Measurements from ENCODE around the gene SLC4A9.

SLC4A9 gene

GRCh38 chr5:140345919-140346347, 14.1 kb upstream of the SLC4A9 start:
- no peak for DNase-seq (ENCODE audit: low read depth, low spot score)
- peak overlapping the region; percentile 57 for H3K4me3 ChIP-seq (ENCODE audit: insufficient read length, low read depth)
- no peaks in the 10 kb centered on the region for H3K9me3 ChIP-seq (ENCODE audit: insufficient read depth, low read length)
- peak overlapping the region; percentile 74 for H3K9ac ChIP-seq (ENCODE audit: insufficient read length, low read depth)
- TF ChIP-seq ZNF274 (IDR thresholded peaks at IDR 0.05; ENCODE audit: low read depth, low read length) (no peak), SUZ12 (IDR thresholded peaks at IDR 0.05; ENCODE audit: extremely low read depth, insufficient read depth, insufficient read length) (no peak), YY1 (IDR thresholded peaks at IDR 0.05; ENCODE audit: insufficient read depth, insufficient read length) (no peak)
- peaks cover 9% of the 10 kb centered on the region for H3K4me1 ChIP-seq (ENCODE audit: insufficient read depth, insufficient read length)
- peaks cover 41% of the 10 kb centered on the region for H3K36me3 ChIP-seq (ENCODE audit: insufficient read depth, insufficient read length, low read length)
- H3K27me3 ChIP-seq (ENCODE audit: insufficient read depth, insufficient read length): peaks cover 6% of the 10 kb centered on the region

- peaks cover 6% of the 10 kb centered on the region for H3K27me3 ChIP-seq (ENCODE audit: insufficient read depth, insufficient read length)
- H3K36me3 ChIP-seq (ENCODE audit: insufficient read depth, insufficient read length, low read length): peaks cover 35% of the 10 kb centered on the region
- H3K9me3 ChIP-seq (ENCODE audit: insufficient read depth, low read length): no peaks in the 10 kb centered on the region
- peak within 1 kb of the TSS; percentile 57 for H3K4me3 ChIP-seq (ENCODE audit: insufficient read length, low read depth)
- TF ChIP-seq ZNF274 (IDR thresholded peaks at IDR 0.05; ENCODE audit: low read depth, low read length): no peak
- peaks cover 9% of the 10 kb centered on the region for H3K4me1 ChIP-seq (ENCODE audit: insufficient read depth, insufficient read length)
- DNase-seq (ENCODE audit: low read depth, low spot score): peak; percentile 78
- peak within 1 kb of the TSS; percentile 74 for H3K9ac ChIP-seq (ENCODE audit: insufficient read length, low read depth)
These were observed 13.4 kb upstream of the SLC4A9 start, which contains the start of gene HBEGF for GRCh38 chr5:140346348-140347221. Gene HBEGF, minus strand, starts transcription at chr5:140346603. Its CDS starts 275 bp downstream, at chr5:140346328.

GRCh38 chr5:140347360-140347759, 12.6 kb upstream of the SLC4A9 start:
- no peaks in the 10 kb centered on the region for H3K9me3 ChIP-seq (ENCODE audit: insufficient read depth, low read length)
- TF ChIP-seq ZNF274 (IDR thresholded peaks at IDR 0.05; ENCODE audit: low read depth, low read length): no peak
- no peak for TF ChIP-seq SUZ12 (IDR thresholded peaks at IDR 0.05; ENCODE audit: extremely low read depth, insufficient read depth, insufficient read length)
- TF ChIP-seq YY1 (IDR thresholded peaks at IDR 0.05; ENCODE audit: insufficient read depth, insufficient read length): no peak
- peaks cover 27% of the 10 kb centered on the region for H3K36me3 ChIP-seq (ENCODE audit: insufficient read depth, insufficient read length, low read length)
- no peak for DNase-seq (ENCODE audit: low read depth, low spot score)
- H3K4me1 ChIP-seq (ENCODE audit: insufficient read depth, insufficient read length): peaks cover 9% of the 10 kb centered on the region
- no peak overlapping the region for H3K4me3 ChIP-seq (ENCODE audit: insufficient read length, low read depth)
- H3K9ac ChIP-seq (ENCODE audit: insufficient read length, low read depth): no peak overlapping the region
- H3K27me3 ChIP-seq (ENCODE audit: insufficient read depth, insufficient read length): peaks cover 6% of the 10 kb centered on the region

GRCh38 chr5:140348104-140348503, 11.9 kb upstream of the SLC4A9 start:
- DNase-seq (ENCODE audit: low read depth, low spot score): no peak
- Histone ChIP-seq H3K9me3 (ENCODE audit: insufficient read depth, low read length) (no peaks in the 10 kb centered on the region), H3K36me3 (ENCODE audit: insufficient read depth, insufficient read length, low read length) (peaks cover 19% of the 10 kb centered on the region), H3K4me3 (ENCODE audit: insufficient read length, low read depth) (no peak overlapping the region), H3K4me1 (ENCODE audit: insufficient read depth, insufficient read length) (peaks cover 9% of the 10 kb centered on the region), H3K27me3 (ENCODE audit: insufficient read depth, insufficient read length) (peaks cover 6% of the 10 kb centered on the region), H3K9ac (ENCODE audit: insufficient read length, low read depth) (no peak overlapping the region)
- TF ChIP-seq YY1 (IDR thresholded peaks at IDR 0.05; ENCODE audit: insufficient read depth, insufficient read length) (no peak), SUZ12 (IDR thresholded peaks at IDR 0.05; ENCODE audit: extremely low read depth, insufficient read depth, insufficient read length) (no peak), ZNF274 (IDR thresholded peaks at IDR 0.05; ENCODE audit: low read depth, low read length) (no peak)

GRCh38 chr5:140349244-140349643, 10.8 kb upstream of the SLC4A9 start:
- Histone ChIP-seq H3K4me1 (ENCODE audit: insufficient read depth, insufficient read length) (peaks cover 7% of the 10 kb centered on the region), H3K36me3 (ENCODE audit: insufficient read depth, insufficient read length, low read length) (peaks cover 9% of the 10 kb centered on the region), H3K9me3 (ENCODE audit: insufficient read depth, low read length) (no peaks in the 10 kb centered on the region), H3K27me3 (ENCODE audit: insufficient read depth, insufficient read length) (peaks cover 6% of the 10 kb centered on the region), H3K9ac (ENCODE audit: insufficient read length, low read depth) (no peak overlapping the region), H3K4me3 (ENCODE audit: insufficient read length, low read depth) (no peak overlapping the region)
- no peak for TF ChIP-seq YY1 (IDR thresholded peaks at IDR 0.05; ENCODE audit: insufficient read depth, insufficient read length)
- no peak for TF ChIP-seq SUZ12 (IDR thresholded peaks at IDR 0.05; ENCODE audit: extremely low read depth, insufficient read depth, insufficient read length)
- no peak for TF ChIP-seq ZNF274 (IDR thresholded peaks at IDR 0.05; ENCODE audit: low read depth, low read length)
- DNase-seq (ENCODE audit: low read depth, low spot score): no peak

GRCh38 chr5:140351609-140352334, 8.2 kb upstream of the SLC4A9 start:
- TF ChIP-seq YY1 (IDR thresholded peaks at IDR 0.05; ENCODE audit: insufficient read depth, insufficient read length) (no peak), ZNF274 (IDR thresholded peaks at IDR 0.05; ENCODE audit: low read depth, low read length) (no peak), SUZ12 (IDR thresholded peaks at IDR 0.05; ENCODE audit: extremely low read depth, insufficient read depth, insufficient read length) (no peak)
- no peaks in the 10 kb centered on the region for H3K4me1 ChIP-seq (ENCODE audit: insufficient read depth, insufficient read length)
- H3K9me3 ChIP-seq (ENCODE audit: insufficient read depth, low read length): no peaks in the 10 kb centered on the region
- H3K27me3 ChIP-seq (ENCODE audit: insufficient read depth, insufficient read length): no peaks in the 10 kb centered on the region
- DNase-seq (ENCODE audit: low read depth, low spot score): no peak
- H3K36me3 ChIP-seq (ENCODE audit: insufficient read depth, insufficient read length, low read length): no peaks in the 10 kb centered on the region
- no peak overlapping the region for H3K4me3 ChIP-seq (ENCODE audit: insufficient read length, low read depth)
- no peak overlapping the region for H3K9ac ChIP-seq (ENCODE audit: insufficient read length, low read depth)

- Histone ChIP-seq H3K4me1 (ENCODE audit: insufficient read depth, insufficient read length) (peaks cover 12% of the 10 kb centered on the region), H3K4me3 (ENCODE audit: insufficient read length, low read depth) (no peak overlapping the region)
- DNase-seq (ENCODE audit: low read depth, low spot score): no peak
These were observed 4.4 kb upstream of the SLC4A9 start for GRCh38 chr5:140355546-140355945.

More at GRCh38 chr5:140355546-140355945, 4.4 kb upstream of the SLC4A9 start:
- H3K36me3 ChIP-seq (ENCODE audit: insufficient read depth, insufficient read length, low read length): no peaks in the 10 kb centered on the region
- H3K9ac ChIP-seq (ENCODE audit: insufficient read length, low read depth): no peak overlapping the region
- TF ChIP-seq ZNF274 (IDR thresholded peaks at IDR 0.05; ENCODE audit: low read depth, low read length) (no peak), YY1 (IDR thresholded peaks at IDR 0.05; ENCODE audit: insufficient read depth, insufficient read length) (no peak), SUZ12 (IDR thresholded peaks at IDR 0.05; ENCODE audit: extremely low read depth, insufficient read depth, insufficient read length) (no peak)
- no peaks in the 10 kb centered on the region for H3K9me3 ChIP-seq (ENCODE audit: insufficient read depth, low read length)
- H3K27me3 ChIP-seq (ENCODE audit: insufficient read depth, insufficient read length): no peaks in the 10 kb centered on the region

All from NT2/D1 (cell line).